OCI-LY1 (cell line): ENCODE data around the gene SLC25A18.

ENCODE experiments used
- H2AFZ ChIP-seq: fragments of 200-600 bp; sonication (generic), shearing (Covaris generic); 2 replicates; pipeline ENCODE4 v1.6.0; 2014; ENCODE audit warnings: antibody characterized with exemption, mild to moderate bottlenecking, low read length
- H3F3A ChIP-seq: fragments of 200-600 bp; sonication (generic), shearing (Covaris generic); 2 replicates; pipeline ENCODE4 v1.6.0; 2014; ENCODE audit warnings: mild to moderate bottlenecking, antibody characterized with exemption, low read length, moderate library complexity; ENCODE audit not compliant: insufficient read depth
- H3K27ac ChIP-seq: fragments of 200-600 bp; sonication (generic); 2 replicates; pipeline ENCODE4 v1.5.1; 2014; ENCODE audit warnings: low read length, mixed run types, mild to moderate bottlenecking, low read depth; ENCODE audit not compliant: poor library complexity, severe bottlenecking
- H3K27me3 ChIP-seq: fragments of 200-600 bp; sonication (generic); 2 replicates; pipeline ENCODE4 v1.6.0; 2014; ENCODE audit warnings: antibody characterized with exemption, mild to moderate bottlenecking, low read length, moderate library complexity; ENCODE audit not compliant: insufficient read depth
- H3K36me3 ChIP-seq: fragments of 200-600 bp; sonication (generic); 2 replicates; pipeline ENCODE4 v1.6.1; 2014; ENCODE audit warnings: mild to moderate bottlenecking, antibody characterized with exemption, low read length, moderate library complexity, mixed read lengths; ENCODE audit not compliant: insufficient read depth
- H3K4me1 ChIP-seq: fragments of 200-600 bp; sonication (generic); 2 replicates; pipeline ENCODE4 v1.5.1; 2014; ENCODE audit warnings: mild to moderate bottlenecking, low read length, moderate library complexity; ENCODE audit not compliant: insufficient read depth, severe bottlenecking
- H3K4me2 ChIP-seq: fragments of 200-600 bp; sonication (generic), shearing (Covaris generic); 2 replicates; pipeline ENCODE4 v1.6.1; 2014; ENCODE audit warnings: low read length
- H3K4me3 ChIP-seq: fragments of 200-600 bp; sonication (generic); 2 replicates; pipeline ENCODE4 v1.5.1; 2014; ENCODE audit warnings: low read length, low read depth, mild to moderate bottlenecking, mixed read lengths; ENCODE audit not compliant: poor library complexity, severe bottlenecking
- H3K79me2 ChIP-seq: fragments of 200-600 bp; shearing (Covaris generic); 2 replicates; pipeline ENCODE4 v1.6.1; 2016; ENCODE audit warnings: mixed run types, low read length, mixed read lengths; ENCODE audit not compliant: insufficient read depth
- H3K9ac ChIP-seq: fragments of 200-600 bp; sonication (generic), shearing (Covaris generic); 2 replicates; pipeline ENCODE4 v1.6.1; 2014; ENCODE audit warnings: mild to moderate bottlenecking, low read length, mixed read lengths
- H3K9me2 ChIP-seq: fragments of 200-600 bp; sonication (generic), shearing (Covaris generic); 2 replicates; pipeline ENCODE4 v1.6.1; 2014; ENCODE audit warnings: low read depth, mild to moderate bottlenecking, low read length, mixed read lengths
- H3K9me3 ChIP-seq: fragments of 200-600 bp; shearing (Covaris generic); 2 replicates; pipeline ENCODE4 v1.6.1; 2014; ENCODE audit warnings: low read length, mixed read lengths
- H4K20me1 ChIP-seq: fragments of 200-600 bp; sonication (generic), shearing (Covaris generic); 2 replicates; pipeline ENCODE4 v1.6.0; 2016; ENCODE audit warnings: mild to moderate bottlenecking, low read length; ENCODE audit not compliant: insufficient read depth
- CTCF ChIP-seq: fragments of 200-600 bp; sonication (generic), shearing (Covaris generic); IDR thresholded peaks from 2 replicates; pipeline ENCODE4 v1.5.1; 2017; ENCODE audit warnings: mild to moderate bottlenecking, antibody characterized with exemption, low read length, moderate library complexity, mixed read lengths
- EZH2 ChIP-seq: fragments of 200-600 bp; sonication (generic), shearing (Covaris generic); IDR thresholded peaks from 2 replicates; pipeline ENCODE4 v1.8.0; 2017; ENCODE audit warnings: borderline replicate concordance, mixed run types, mild to moderate bottlenecking, antibody characterized with exemption, low read length, moderate library complexity, mixed read lengths

SLC25A18 gene

GRCh38 chr22:17629641-17630040 lies 66.3 kb downstream of the SLC25A18 start:
- Histone ChIP-seq H3K79me2 (peaks cover 26% of the 10 kb centered on the region), H2AFZ (no peak overlapping the region), H3K4me3 (peak overlapping the region; percentile 97), H3K9me3 (no peaks in the 10 kb centered on the region), H3K36me3 (peaks cover under 1% of the 10 kb centered on the region; the same call in 1 of the 2 replicates), H3K27ac (no peak overlapping the region), H3K27me3 (no peaks in the 10 kb centered on the region), H3K4me1 (peaks cover 18% of the 10 kb centered on the region), H3K4me2 (peak overlapping the region; percentile 78), H3F3A (no peaks in the 10 kb centered on the region), H3K9me2 (no peaks in the 10 kb centered on the region), H4K20me1 (no peaks in the 10 kb centered on the region), H3K9ac (peak overlapping the region; percentile 94)
- no peak for TF ChIP-seq EZH2
- TF ChIP-seq CTCF: no peak

DNA sequence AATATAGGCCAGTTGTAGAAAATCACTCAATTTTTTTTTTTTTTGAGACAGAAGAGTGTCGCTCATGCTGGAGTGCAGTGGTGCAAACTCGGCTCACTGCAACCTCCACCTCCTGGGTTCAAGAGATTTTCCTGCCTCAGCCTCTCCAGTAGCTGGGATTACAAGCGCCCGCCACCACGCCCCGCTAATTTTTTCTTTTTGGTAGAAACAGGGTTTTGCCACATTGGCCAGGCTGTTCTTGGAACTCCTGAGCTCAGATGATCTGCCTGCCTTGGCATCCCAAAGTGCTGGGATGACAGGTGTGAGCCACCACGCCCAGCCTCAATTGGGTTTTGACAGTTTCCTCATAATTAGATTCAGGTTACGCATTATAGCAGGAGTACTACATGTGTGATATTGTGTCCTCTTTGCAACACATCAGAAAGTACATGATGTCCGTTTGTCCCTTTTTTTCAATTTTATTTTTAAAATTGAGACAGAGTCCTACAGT lies 67.8 kb downstream of the SLC25A18 start:
- no peaks in the 10 kb centered on the region for H3K27me3 ChIP-seq
- H3K4me3 ChIP-seq: no peak overlapping the region
- no peaks in the 10 kb centered on the region for H4K20me1 ChIP-seq
- H3K9me2 ChIP-seq: no peaks in the 10 kb centered on the region
- H3K27ac ChIP-seq: no peak overlapping the region
- H3K36me3 ChIP-seq: no peaks in the 10 kb centered on the region
- H3K4me1 ChIP-seq: peaks cover 18% of the 10 kb centered on the region
- peaks cover 19% of the 10 kb centered on the region for H3K79me2 ChIP-seq
- no peaks in the 10 kb centered on the region for H3F3A ChIP-seq
- no peak overlapping the region for H2AFZ ChIP-seq
- no peak for TF ChIP-seq CTCF
- no peak for TF ChIP-seq EZH2
- H3K9me3 ChIP-seq: no peaks in the 10 kb centered on the region
- H3K9ac ChIP-seq: no peak overlapping the region
- H3K4me2 ChIP-seq: no peak overlapping the region

- H3K9me2 ChIP-seq: no peaks in the 10 kb centered on the region
- H3K27me3 ChIP-seq: no peaks in the 10 kb centered on the region
- H3K9me3 ChIP-seq: no peaks in the 10 kb centered on the region
- peaks cover 5% of the 10 kb centered on the region for H3K79me2 ChIP-seq
- H2AFZ ChIP-seq: no peak overlapping the region
- H3K27ac ChIP-seq: peak overlapping the region; percentile 19
- H3K36me3 ChIP-seq: no peaks in the 10 kb centered on the region
- H4K20me1 ChIP-seq: no peaks in the 10 kb centered on the region
- peaks cover 16% of the 10 kb centered on the region for H3K4me1 ChIP-seq
- no peak overlapping the region for H3K4me2 ChIP-seq
- no peaks in the 10 kb centered on the region for H3F3A ChIP-seq
- no peak overlapping the region for H3K9ac ChIP-seq
- no peak for TF ChIP-seq EZH2
- no peak for TF ChIP-seq CTCF
- no peak overlapping the region for H3K4me3 ChIP-seq
Observed at GRCh38 chr22:17633217-17633997, 70.1 kb downstream of the SLC25A18 start.
